Fibroblast of villous mesenchyme (primary cell): ENCODE measurements around the gene POU2AF1. TPM values are rescaled to one million over a fixed set of nuclear protein-coding genes. Genes with fewer than 3 reads are reported as not detected.

Source experiments
- DNase-seq: peaks from one replicate; pipeline ENCODE4 v3.0.0-alpha.2; 2010; ENCODE audit warnings: low read depth
- H3K4me3 ChIP-seq: 2 replicates; pipeline ENCODE4 v1.5.1; 2011; ENCODE audit warnings: low read depth, mild to moderate bottlenecking, low read length
- small RNA-seq: library from RNA; depleted of rRNA; stranded (forward); fragments of <200 nt; gene quantifications from one replicate; pipeline ENCODE3, GENCODE V24; 2012
- total RNA-seq: library from RNA; depleted of rRNA; stranded (reverse); fragments of >200 nt; gene quantifications from 2 replicates; pipeline ENCODE4 v1.2.3, GENCODE V29; 2012
- TF ChIP-seq, protein P1 (sequence below): IDR thresholded peaks from 2 replicates; pipeline ENCODE4 v1.5.1; 2012; ENCODE audit warnings: low read depth, mild to moderate bottlenecking, low read length; ENCODE audit not compliant: insufficient read depth

Gene POU2AF1
- total RNA-seq, 1 donor = not detected

DNA sequence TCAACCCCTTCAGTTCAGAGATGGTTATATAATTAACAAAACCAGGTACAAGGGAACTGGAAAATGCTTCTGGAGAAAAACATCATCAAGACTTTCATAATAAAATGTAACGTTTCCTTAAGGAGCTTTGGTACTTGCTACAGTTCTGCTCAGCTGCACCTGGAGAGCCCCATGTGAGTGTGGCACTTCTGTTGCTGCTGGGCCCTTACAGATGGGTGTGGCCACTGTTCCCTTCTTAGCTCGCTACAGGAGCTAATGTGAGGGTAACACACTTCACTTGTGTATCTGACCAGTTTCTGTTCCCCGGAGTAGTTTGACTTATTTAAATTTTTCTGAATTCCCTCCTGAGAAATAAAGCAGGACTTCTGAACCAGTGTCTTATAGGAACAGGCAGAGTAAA is 76.8 kb downstream of the POU2AF1 start:
- TF ChIP-seq, protein P1, sequence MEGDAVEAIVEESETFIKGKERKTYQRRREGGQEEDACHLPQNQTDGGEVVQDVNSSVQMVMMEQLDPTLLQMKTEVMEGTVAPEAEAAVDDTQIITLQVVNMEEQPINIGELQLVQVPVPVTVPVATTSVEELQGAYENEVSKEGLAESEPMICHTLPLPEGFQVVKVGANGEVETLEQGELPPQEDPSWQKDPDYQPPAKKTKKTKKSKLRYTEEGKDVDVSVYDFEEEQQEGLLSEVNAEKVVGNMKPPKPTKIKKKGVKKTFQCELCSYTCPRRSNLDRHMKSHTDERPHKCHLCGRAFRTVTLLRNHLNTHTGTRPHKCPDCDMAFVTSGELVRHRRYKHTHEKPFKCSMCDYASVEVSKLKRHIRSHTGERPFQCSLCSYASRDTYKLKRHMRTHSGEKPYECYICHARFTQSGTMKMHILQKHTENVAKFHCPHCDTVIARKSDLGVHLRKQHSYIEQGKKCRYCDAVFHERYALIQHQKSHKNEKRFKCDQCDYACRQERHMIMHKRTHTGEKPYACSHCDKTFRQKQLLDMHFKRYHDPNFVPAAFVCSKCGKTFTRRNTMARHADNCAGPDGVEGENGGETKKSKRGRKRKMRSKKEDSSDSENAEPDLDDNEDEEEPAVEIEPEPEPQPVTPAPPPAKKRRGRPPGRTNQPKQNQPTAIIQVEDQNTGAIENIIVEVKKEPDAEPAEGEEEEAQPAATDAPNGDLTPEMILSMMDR = no peak
- no peak for DNase-seq
- H3K4me3 ChIP-seq = no peak overlapping the region

Small RNA genes lying within 50 kb of the gene (small RNA-seq; reads per million reads assigned to genes)
- not detected for gene MIR4491
- gene RNU2-60P = 3.2 reads per million, percentile 70 among the genes with 10 or more reads in this experiment

Other genes starting within 250 kb of the POU2AF1 start
- gene POU2AF2, start 133.6 kb downstream of the POU2AF1 start, total RNA-seq = not detected in 2 replicates
- not detected in 2 replicates for gene POU2AF3, start 80.7 kb downstream of the POU2AF1 start, total RNA-seq
- gene BTG4, start 133.1 kb upstream of the POU2AF1 start, total RNA-seq = not detected in 2 replicates
- not detected in 2 replicates for gene HOATZ, start 135.5 kb upstream of the POU2AF1 start, total RNA-seq
- gene LAYN, start 161.4 kb upstream of the POU2AF1 start, total RNA-seq = 41.9 and 66.5 TPM in 2 replicates
- gene SIK2, start 223.2 kb upstream of the POU2AF1 start, total RNA-seq = 8.1 and 16.0 TPM in 2 replicates